Activated naive CD4-positive, alpha-beta T cell treated with anti-CD3 and anti-CD28 coated beads, Interleukin-2, amount 50 U/mL, for 72 hours (primary cell): ENCODE data around the gene NRDC. TPM values are rescaled to one million over a fixed set of nuclear protein-coding genes. Genes with fewer than 3 reads are reported as not detected.
A peak's percentile ranks its signal among the peaks of the same experiment; 100 is the strongest.
"Not testable (repeated sequence)": the region's sequence is repeated elsewhere in the genome, so short reads cannot be mapped to it uniquely, and the experiment has no call there.

Source experiments
- ATAC-seq, 2 donors: fragments of 150-1000 bp; cut with Tn5 transposase; 2 replicates each; pipeline ENCODE4 v1.10.0; 2021; ENCODE audit warnings: mild to moderate bottlenecking in 2 of 2, moderate library complexity in 2 of 2
- DNase-seq, 2 donors: peaks; one replicate each; pipeline ENCODE4 v3.0.0; 2021 to 2022; ENCODE audit warnings: low spot score in 2 of 2
- H3K27ac Mint-ChIP-seq, 2 donors: one replicate each; pipeline ENCODE4 v1.8.0; 2022; ENCODE audit warnings: mild to moderate bottlenecking in 2 of 2, mixed read lengths in 2 of 2
- H3K36me3 Mint-ChIP-seq, 2 donors: one replicate each; pipeline ENCODE4 v1.8.0; 2022; ENCODE audit warnings: mixed read lengths in 2 of 2
- H3K9me3 Mint-ChIP-seq, 2 donors: one replicate each; pipeline ENCODE4 v1.8.0; 2022; ENCODE audit warnings: mixed read lengths in 2 of 2
- total RNA-seq, 2 donors: library from RNA; stranded (reverse); gene quantifications; one replicate each; pipeline ENCODE4 v1.2.3, GENCODE V29; 2022

NRDC gene
- total RNA-seq, 2 donors from 2014 or later: 132 to 163 TPM

- H3K36me3 Mint-ChIP-seq: no peaks in the 10 kb centered on the region
- ATAC-seq (no peak), DNase-seq (no peak)
- no peak overlapping the region for H3K27ac Mint-ChIP-seq
- no peaks in the 10 kb centered on the region for H3K9me3 Mint-ChIP-seq
These were observed 22.6 kb upstream of the NRDC start for GRCh38 chr1:51901151-51901550.

GRCh38 chr1:51899022-51899421 lies 20.5 kb upstream of the NRDC start:
- no peak for DNase-seq
- Mint-ChIP-seq H3K36me3 (no peaks in the 10 kb centered on the region), H3K9me3 (no peaks in the 10 kb centered on the region), H3K27ac (no peak overlapping the region)
- ATAC-seq: no peak

- no peaks in the 10 kb centered on the region for H3K36me3 Mint-ChIP-seq
- ATAC-seq: no peak
These were observed 19.7 kb upstream of the NRDC start for GRCh38 chr1:51898090-51898734.

GRCh38 chr1:51897699-51898031 lies 19.1 kb upstream of the NRDC start:
- Mint-ChIP-seq H3K27ac (no peak overlapping the region), H3K9me3 (no peaks in the 10 kb centered on the region), H3K36me3 (no peaks in the 10 kb centered on the region)
- no peak for ATAC-seq
- no peak for DNase-seq

More at GRCh38 chr1:51898090-51898734, 19.7 kb upstream of the NRDC start:
- H3K27ac Mint-ChIP-seq: no peak overlapping the region
- DNase-seq: no peak
- no peaks in the 10 kb centered on the region for H3K9me3 Mint-ChIP-seq

- H3K36me3 Mint-ChIP-seq, ATAC-seq, H3K9me3 Mint-ChIP-seq, DNase-seq, H3K27ac Mint-ChIP-seq: not testable (repeated sequence)
These were observed 16.2 kb upstream of the NRDC start for GRCh38 chr1:51894748-51895147.

GRCh38 chr1:51878308-51878615 lies 265 bp downstream of the NRDC start:
- Mint-ChIP-seq H3K9me3 (no peaks in the 10 kb centered on the region), H3K27ac (no peak overlapping the region), H3K36me3 (peaks cover 0 to 11% of the 10 kb centered on the region in 2 donors)
- no peak for DNase-seq
- no peak for ATAC-seq

- Mint-ChIP-seq H3K27ac (no peak overlapping the region), H3K9me3 (no peaks in the 10 kb centered on the region), H3K36me3 (peaks cover 0 to 11% of the 10 kb centered on the region in 2 donors)
- DNase-seq (no peak), ATAC-seq (no peak)
These were observed 856 bp downstream of the NRDC start for GRCh38 chr1:51877434-51878307.

- ATAC-seq: no peak
- H3K36me3 Mint-ChIP-seq: peaks cover 0 to 11% of the 10 kb centered on the region in 2 donors
- no peak for DNase-seq
- peak overlapping the region in 1 of 2 donors; percentile 39 for H3K27ac Mint-ChIP-seq
- H3K9me3 Mint-ChIP-seq: no peaks in the 10 kb centered on the region
These were observed 2.7 kb downstream of the NRDC start for GRCh38 chr1:51875836-51876235.

GRCh38 chr1:51875291-51875772 lies 3.2 kb downstream of the NRDC start:
- no peak for ATAC-seq
- no peak for DNase-seq
- peak overlapping the region in 1 of 2 donors; percentile 39 for H3K27ac Mint-ChIP-seq
- H3K9me3 Mint-ChIP-seq: no peaks in the 10 kb centered on the region
- H3K36me3 Mint-ChIP-seq: peaks cover 0 to 11% of the 10 kb centered on the region in 2 donors

GRCh38 chr1:51873270-51873669 lies 5.3 kb downstream of the NRDC start:
- not testable (repeated sequence) for DNase-seq, H3K9me3 Mint-ChIP-seq, ATAC-seq, H3K27ac Mint-ChIP-seq
- peaks cover 0 to 11% of the 10 kb centered on the region in 2 donors for H3K36me3 Mint-ChIP-seq

GRCh38 chr1:51871351-51871975 lies 7.1 kb downstream of the NRDC start:
- ATAC-seq: peak in 1 of 2 donors; percentile 41
- Mint-ChIP-seq H3K9me3 (no peaks in the 10 kb centered on the region), H3K27ac (peak overlapping the region; percentile 43 to 63), H3K36me3 (peaks cover 0 to 7% of the 10 kb centered on the region in 2 donors)
- DNase-seq: no peak

GRCh38 chr1:51870603-51871350 lies 7.8 kb downstream of the NRDC start:
- Mint-ChIP-seq H3K9me3 (no peaks in the 10 kb centered on the region), H3K36me3 (peaks cover 0 to 5% of the 10 kb centered on the region in 2 donors), H3K27ac (peak overlapping the region; percentile 43 to 63)
- DNase-seq (no peak), ATAC-seq (no peak)

GRCh38 chr1:51867479-51868232 lies 10.9 kb downstream of the NRDC start:
- peak; percentile 26 to 85 for ATAC-seq
- peak overlapping the region in 1 of 2 donors; percentile 16 for H3K27ac Mint-ChIP-seq

GRCh38 chr1:51863384-51863783 lies 15.1 kb downstream of the NRDC start:
- peaks cover 0 to 16% of the 10 kb centered on the region in 2 donors for H3K36me3 Mint-ChIP-seq
- ATAC-seq (peak; percentile 34 to 47), DNase-seq (no peak)
- no peak overlapping the region for H3K27ac Mint-ChIP-seq
- H3K9me3 Mint-ChIP-seq: no peaks in the 10 kb centered on the region

More at GRCh38 chr1:51867479-51868232, 10.9 kb downstream of the NRDC start:
- DNase-seq: no peak
- Mint-ChIP-seq H3K9me3 (no peaks in the 10 kb centered on the region), H3K36me3 (peaks cover 0 to 8% of the 10 kb centered on the region in 2 donors)

- peak overlapping the region in 1 of 2 donors; percentile 68 for H3K27ac Mint-ChIP-seq
- DNase-seq: no peak
- peaks cover 0 to 16% of the 10 kb centered on the region in 2 donors for H3K36me3 Mint-ChIP-seq
- H3K9me3 Mint-ChIP-seq: no peaks in the 10 kb centered on the region
- ATAC-seq: peak; percentile 64 to 74
These were observed 16.9 kb downstream of the NRDC start for GRCh38 chr1:51861669-51862068.

- Mint-ChIP-seq H3K27ac (no peak overlapping the region), H3K36me3 (peaks cover 0 to 25% of the 10 kb centered on the region in 2 donors), H3K9me3 (no peaks in the 10 kb centered on the region)
- ATAC-seq (no peak), DNase-seq (no peak)
These were observed 18.8 kb downstream of the NRDC start for GRCh38 chr1:51859735-51860134.
